ENCODE data around the gene TFEB. TPM values are rescaled to one million over a fixed set of nuclear protein-coding genes. Genes with fewer than 3 reads are reported as not detected.

The TFEB gene
- 10 to 100 TPM; 35.4 to 64.3 (median 39.8) TPM for total RNA-seq
- polyA plus RNA-seq, result 10 to 100 TPM; 16.1 to 65.2 (median 51.6) TPM
- long read RNA-seq, donor 1, transcript TFEB-204 (9 exons, 2,331 nt), result major isoform, 16 of 28 reads
- long read RNA-seq, donor 1, partial matches to known transcripts, result 9 of 28 reads
- long read RNA-seq, donor 1, other reads (novel, unspliced or antisense), result 3 of 28 reads
- long read RNA-seq, donor 2, transcript TFEB-202 (8 exons, 2,315 nt), result minor isoform, 6 of 154 reads
- long read RNA-seq, donor 2, transcript TFEB-204 (9 exons, 2,331 nt), result major isoform, 112 of 154 reads
- long read RNA-seq, donor 2, partial matches to known transcripts, result 23 of 154 reads
- long read RNA-seq, donor 2, other reads (novel, unspliced or antisense), result 10 of 154 reads

DNA sequence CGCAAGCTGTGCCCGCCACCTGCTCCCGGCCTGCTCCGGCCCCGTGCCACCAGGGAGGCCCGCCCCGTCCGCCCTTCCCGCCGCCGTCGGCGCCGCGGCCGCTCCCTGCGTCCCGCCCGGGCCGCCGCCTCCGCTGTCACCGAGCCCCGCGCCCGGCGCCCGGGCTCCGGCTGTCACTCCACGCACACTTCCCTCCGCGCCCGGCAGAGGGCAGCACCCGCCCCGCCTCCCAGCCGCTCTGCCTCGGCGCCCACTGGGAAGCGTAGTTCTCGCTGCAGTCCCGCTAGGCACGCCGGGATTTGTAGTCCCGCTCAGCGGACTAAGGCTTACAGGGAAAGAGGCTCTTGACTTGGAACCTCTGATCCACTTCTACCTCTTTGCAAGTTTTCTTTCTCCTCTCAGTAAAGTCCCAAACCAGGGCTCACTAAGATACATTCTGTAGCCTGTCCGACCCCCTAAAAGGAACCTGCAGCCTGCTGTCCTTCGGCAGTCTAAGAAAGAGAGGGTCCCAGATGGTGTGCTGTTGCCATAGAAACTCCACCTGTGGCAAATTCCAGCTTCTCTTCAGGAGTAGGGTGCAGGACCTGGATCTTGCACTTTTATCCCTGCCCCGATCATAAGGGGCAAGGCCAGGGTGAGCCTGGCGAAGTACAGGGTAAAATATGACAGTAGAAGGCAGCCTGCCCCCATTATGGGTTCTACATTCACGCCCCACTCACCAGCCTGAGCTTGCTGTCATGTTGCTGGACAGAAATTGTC, at the start of gene TFEB:
Gene TFEB, minus strand, starts transcription at position 182 of the 759 bp plus-strand sequence. CDS start 44,395 bp downstream, outside the sequence.
- intact Hi-C loops (cut with DNase I), result loop anchor here (2.0 to 5.0 kb wide), 2 partner anchors 41 to 42 kb away; partner anchors contain the start of gene FRS3 (in 1 of the 2)
- peak within 1 kb of the TSS; percentile 96 for H3K27ac ChIP-seq
- H3K9me3 ChIP-seq, result no peaks in the 10 kb centered on the region
- peaks cover 28% of the 10 kb centered on the region for H3K4me1 ChIP-seq
- TF ChIP-seq, protein P1, sequence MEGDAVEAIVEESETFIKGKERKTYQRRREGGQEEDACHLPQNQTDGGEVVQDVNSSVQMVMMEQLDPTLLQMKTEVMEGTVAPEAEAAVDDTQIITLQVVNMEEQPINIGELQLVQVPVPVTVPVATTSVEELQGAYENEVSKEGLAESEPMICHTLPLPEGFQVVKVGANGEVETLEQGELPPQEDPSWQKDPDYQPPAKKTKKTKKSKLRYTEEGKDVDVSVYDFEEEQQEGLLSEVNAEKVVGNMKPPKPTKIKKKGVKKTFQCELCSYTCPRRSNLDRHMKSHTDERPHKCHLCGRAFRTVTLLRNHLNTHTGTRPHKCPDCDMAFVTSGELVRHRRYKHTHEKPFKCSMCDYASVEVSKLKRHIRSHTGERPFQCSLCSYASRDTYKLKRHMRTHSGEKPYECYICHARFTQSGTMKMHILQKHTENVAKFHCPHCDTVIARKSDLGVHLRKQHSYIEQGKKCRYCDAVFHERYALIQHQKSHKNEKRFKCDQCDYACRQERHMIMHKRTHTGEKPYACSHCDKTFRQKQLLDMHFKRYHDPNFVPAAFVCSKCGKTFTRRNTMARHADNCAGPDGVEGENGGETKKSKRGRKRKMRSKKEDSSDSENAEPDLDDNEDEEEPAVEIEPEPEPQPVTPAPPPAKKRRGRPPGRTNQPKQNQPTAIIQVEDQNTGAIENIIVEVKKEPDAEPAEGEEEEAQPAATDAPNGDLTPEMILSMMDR (IDR thresholded peaks at IDR 0.05), result peak; percentile 99
- H3K27me3 ChIP-seq (ENCODE audit: insufficient read depth in 3 of 3, low read length in 2 of 3), result no peaks in the 10 kb centered on the region
- peaks cover 0 to 6% of the 10 kb centered on the region in 2 donors for H3K36me3 ChIP-seq (ENCODE audit: insufficient read depth in 1 of 2, low read depth in 1 of 2)
- peak within 1 kb of the TSS; percentile 88 for H3K4me3 ChIP-seq
- DNase-seq (peak; percentile 96 to 97), ATAC-seq (peak; percentile 65 to 82 (median 78))
- 6 to 13% (median 10%) methylated on average over 26 to 50 of the region's 50 CpGs for WGBS, 3 donors

DNA sequence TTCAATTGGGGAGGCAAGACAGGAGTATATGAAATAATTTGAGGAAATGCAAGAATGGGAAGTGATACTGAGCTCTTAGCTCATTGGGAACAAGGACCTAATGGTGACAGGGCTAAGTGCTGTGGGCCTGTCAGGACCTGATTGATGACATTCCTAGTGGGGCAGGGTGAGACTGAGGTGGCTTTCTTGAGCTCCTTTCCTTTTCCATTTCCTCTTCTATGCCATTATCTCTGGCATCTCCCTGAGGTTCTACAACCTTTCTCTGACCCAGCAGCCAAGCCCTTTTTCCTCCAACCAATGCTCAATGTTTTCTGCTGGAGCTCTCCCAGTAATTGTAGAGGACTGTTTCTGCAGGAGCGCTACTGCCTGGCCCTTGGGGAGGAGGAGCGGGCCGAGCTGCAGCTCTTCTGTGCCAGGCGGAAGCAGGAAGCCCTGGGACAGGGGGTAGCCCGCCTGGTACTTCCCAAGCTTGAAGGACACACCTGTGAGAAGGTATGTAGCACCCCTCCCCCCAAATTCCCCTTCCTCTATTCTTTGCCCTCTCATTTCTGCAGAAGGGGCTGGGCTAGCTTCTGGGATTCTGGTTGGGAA, 49.3 kb upstream of the TFEB start:
- TF ChIP-seq, protein P1 (IDR thresholded peaks at IDR 0.05), result no peak
- intact Hi-C loops (cut with DNase I), result loop anchor here (5.0 to 10.0 kb wide), 2 partner anchors 110 to 258 kb away; partner anchors contain the start of gene USP49 (in 1 of the 2)
- 67 to 75% (median 74%) methylated on average over 5 of the region's 5 CpGs for WGBS, 3 donors
- H3K36me3 ChIP-seq (ENCODE audit: insufficient read depth in 1 of 2, low read depth in 1 of 2), result peaks cover 3 to 10% of the 10 kb centered on the region in 2 donors
- no peaks in the 10 kb centered on the region for H3K9me3 ChIP-seq
- no peak overlapping the region for H3K4me3 ChIP-seq
- DNase-seq, result no peak
- H3K27ac ChIP-seq, result no peak overlapping the region
- H3K27me3 ChIP-seq (ENCODE audit: insufficient read depth in 3 of 3, low read length in 2 of 3), result no peaks in the 10 kb centered on the region
- no peak for ATAC-seq
- H3K4me1 ChIP-seq, result peaks cover 25% of the 10 kb centered on the region

DNA sequence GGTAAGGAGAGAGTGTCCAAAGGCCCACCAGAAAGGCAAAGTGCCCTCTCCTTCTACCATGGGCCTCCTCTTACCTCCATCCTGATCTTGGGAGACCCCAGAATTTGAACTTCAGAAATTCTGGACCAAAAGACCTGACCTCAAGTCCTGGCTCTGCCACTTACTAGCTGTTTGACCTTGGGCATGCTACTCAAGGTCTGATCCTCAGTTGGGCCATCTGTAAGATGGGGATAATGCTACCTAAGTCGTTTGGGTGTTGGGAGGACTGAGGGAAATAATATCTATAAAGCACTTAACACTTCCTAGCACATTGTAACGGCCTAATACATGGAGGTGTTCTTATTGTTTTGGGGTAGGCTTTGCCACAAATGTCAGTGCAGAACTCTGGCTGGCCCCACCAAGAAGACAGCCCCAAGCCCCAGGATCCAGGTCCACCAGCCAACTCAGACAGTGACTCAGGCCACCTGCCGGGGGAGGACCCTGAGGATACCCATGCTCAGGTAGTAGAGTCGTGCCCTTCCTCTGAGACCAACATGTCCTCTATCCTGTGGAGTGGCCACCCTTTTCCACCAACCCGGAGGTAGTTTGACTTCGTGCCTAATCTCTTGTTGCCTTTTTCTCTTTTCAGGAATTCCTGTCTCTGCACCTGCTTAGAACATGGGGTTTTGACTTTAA, 47.8 kb upstream of the TFEB start:
- H3K27ac ChIP-seq, result no peak overlapping the region
- no peaks in the 10 kb centered on the region for H3K27me3 ChIP-seq (ENCODE audit: insufficient read depth in 3 of 3, low read length in 2 of 3)
- TF ChIP-seq, protein P1 (IDR thresholded peaks at IDR 0.05), result no peak
- no peak overlapping the region for H3K4me3 ChIP-seq
- WGBS, 3 donors, result 68 to 75% (median 71%) methylated on average over 6 of the region's 6 CpGs
- DNase-seq (no peak), ATAC-seq (no peak)
- H3K36me3 ChIP-seq (ENCODE audit: insufficient read depth in 1 of 2, low read depth in 1 of 2), result no peaks in the 10 kb centered on the region
- intact Hi-C loops (cut with DNase I), result loop anchor here (5.0 to 10.0 kb wide), 2 partner anchors 112 to 259 kb away; partner anchors contain the start of gene USP49 (in 1 of the 2)
- H3K9me3 ChIP-seq, result no peaks in the 10 kb centered on the region
- H3K4me1 ChIP-seq, result peaks cover 18% of the 10 kb centered on the region

DNA sequence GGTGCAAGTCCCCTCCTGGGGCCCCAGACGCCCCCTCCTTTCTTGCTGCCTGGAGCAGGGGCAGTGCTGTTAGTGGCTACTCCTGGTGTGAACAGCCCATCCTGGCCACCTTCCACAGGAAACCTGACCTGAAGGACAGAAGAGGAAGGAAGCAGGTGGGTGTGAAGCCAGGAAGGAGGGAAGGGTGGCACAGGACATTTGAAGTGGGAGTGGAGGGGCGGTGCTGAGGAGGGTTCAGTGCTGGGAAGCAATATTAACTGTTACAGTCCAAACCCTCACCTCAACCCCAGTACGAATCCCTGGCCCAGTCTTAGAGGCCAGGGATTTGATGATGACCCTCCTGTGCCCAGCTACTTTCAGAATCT, 45.9 kb upstream of the TFEB start:
- intact Hi-C loops (cut with DNase I), result loop anchor here (5.0 to 10.0 kb wide), 2 partner anchors 113 to 261 kb away; partner anchors contain the start of gene USP49 (in 1 of the 2)
- H3K36me3 ChIP-seq (ENCODE audit: insufficient read depth in 1 of 2, low read depth in 1 of 2), result peaks cover 0 to 5% of the 10 kb centered on the region in 2 donors
- DNase-seq, result no peak
- TF ChIP-seq, protein P1 (IDR thresholded peaks at IDR 0.05), result no peak
- peaks cover 18% of the 10 kb centered on the region for H3K4me1 ChIP-seq
- WGBS, 3 donors, result 12 to 25% (median 14%) methylated on average over 3 of the region's 3 CpGs
- ATAC-seq, result no peak
- peak overlapping the region; percentile 75 for H3K27ac ChIP-seq
- no peaks in the 10 kb centered on the region for H3K27me3 ChIP-seq (ENCODE audit: insufficient read depth in 3 of 3, low read length in 2 of 3)
- H3K4me3 ChIP-seq, result peak overlapping the region; percentile 91
- H3K9me3 ChIP-seq, result no peaks in the 10 kb centered on the region

Data from psoas muscle (tissue), 8 donors.